Amygdala (tissue), 56 donors: ENCODE data around the gene GRIPAP1.

ENCODE experiments used
- DNase-seq, 56 donors: peaks; one replicate each; lab custom pipeline; 2025; lab: John Stamatoyannopoulos, UW

The GRIPAP1 gene

DNA sequence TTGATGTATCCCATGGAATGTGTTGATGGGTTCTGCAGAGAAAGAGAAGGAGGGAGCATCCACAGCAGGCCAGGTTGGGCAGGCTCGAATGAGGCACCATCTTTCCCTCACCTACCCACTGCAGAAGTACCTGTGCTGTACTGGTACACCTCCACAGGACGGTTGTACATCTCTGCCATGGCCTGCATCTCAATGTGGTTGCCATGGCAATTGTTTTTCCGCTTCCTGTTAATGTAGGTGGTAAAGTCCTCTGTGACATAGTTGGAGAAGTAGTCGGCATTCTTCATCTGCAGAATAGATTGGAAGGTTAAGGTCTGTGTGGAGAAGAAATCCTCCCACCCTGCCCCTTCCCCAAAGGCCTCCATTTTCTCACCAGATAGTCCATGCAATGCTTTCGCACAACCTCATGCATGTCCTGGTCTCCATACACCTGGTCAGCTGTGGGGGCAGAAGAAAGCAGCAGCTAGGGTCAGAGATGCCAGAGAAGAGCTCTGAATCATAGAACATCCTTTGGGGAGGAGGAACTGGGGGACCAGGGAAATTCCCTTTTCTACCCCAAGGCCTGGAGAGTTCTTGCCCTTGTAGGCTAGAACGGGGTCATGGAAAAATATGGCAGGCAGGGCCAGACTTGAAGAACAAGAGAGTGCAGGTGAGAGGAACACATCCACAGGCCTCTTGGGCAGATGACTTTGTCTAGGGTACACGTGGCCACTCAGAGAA is 67.3 kb downstream of the GRIPAP1 start:
- no peak for DNase-seq

DNA sequence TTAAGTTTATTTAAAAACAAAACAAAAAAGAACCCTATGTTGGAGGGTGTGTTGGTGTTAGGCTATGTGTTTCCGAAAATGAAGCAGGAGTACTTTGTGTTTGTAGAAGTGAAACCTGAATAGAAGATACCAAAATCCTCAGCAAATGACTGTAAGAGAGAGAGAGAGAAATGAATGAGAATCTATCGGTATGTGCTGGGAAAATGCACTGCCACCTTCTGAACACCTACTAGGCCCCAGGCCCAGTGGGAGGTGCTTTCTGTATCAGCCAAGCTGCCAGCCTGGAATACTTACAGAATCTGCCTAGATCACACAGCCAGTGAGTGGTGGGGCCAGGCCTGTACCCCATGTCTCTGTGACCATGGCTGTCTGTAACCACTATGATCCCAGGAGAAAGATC is 68.3 kb downstream of the GRIPAP1 start:
- no peak for DNase-seq

DNA sequence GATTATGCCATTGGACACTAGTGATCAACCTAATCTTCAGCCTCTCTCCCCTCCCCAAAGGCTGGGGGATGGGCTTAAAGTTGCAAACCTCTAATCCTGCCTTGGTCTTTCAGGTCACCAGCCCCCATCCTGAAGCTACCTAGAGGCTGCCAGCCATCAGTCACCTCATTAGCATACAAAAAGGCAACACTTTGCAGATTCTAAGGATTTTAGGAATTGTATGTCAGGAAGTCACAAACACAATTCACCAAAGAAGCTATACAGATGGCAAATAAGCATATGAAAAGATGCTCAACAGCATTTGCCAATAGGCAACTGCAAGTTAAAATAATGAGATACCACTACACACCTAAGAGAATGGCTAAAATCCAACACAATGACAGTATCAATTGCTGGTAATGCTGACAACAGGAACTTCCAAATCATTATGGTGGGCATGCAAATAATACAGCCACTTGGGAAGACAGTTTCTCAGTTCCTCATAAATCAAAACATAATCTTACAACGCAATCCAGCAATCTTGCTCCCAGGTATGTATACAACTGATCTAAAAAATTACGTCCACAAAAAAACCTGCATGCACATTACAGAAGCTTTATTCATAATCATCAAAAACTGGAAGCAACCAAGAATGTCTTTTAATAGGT is 74.2 kb downstream of the GRIPAP1 start:
- DNase-seq = no peak

DNA sequence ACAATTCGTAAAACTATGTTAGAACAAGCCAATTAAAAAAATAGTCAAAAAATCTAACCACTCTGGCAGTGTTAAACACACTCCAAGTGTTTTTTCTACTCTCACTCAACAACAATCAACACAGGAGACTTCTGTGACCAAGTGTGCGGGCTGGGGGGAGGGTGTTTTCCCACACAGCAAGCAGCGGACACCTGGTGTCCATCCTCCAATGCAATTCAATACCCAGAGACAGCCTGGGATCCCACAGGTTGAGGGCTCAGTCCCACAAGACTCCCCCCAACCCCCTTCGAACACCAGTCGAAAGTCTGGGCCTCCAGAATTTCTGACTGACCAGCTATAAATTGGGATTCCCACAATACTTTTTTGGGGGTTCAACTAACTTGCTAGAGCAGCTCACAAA is 74.9 kb downstream of the GRIPAP1 start:
- DNase-seq = no peak

DNA sequence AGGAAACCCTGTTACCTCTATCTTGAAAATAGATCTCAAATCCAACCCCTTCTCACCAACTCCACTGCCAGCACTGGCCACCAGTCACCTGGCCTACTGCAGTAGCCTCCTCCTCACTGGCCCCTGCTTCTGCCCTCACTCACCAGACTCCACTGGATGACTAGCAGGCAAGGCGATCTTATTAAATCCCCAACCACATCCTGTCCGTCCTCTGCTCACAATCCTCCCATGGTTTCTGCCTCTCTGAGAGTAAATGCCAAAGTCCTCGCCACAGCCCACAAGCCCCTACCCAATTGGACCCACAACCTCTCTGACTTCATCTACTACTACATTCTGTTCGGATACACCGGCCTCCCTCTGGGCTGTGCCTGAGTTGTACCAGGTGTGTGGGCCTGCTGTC is 77.8 kb downstream of the GRIPAP1 start:
- no peak for DNase-seq

DNA sequence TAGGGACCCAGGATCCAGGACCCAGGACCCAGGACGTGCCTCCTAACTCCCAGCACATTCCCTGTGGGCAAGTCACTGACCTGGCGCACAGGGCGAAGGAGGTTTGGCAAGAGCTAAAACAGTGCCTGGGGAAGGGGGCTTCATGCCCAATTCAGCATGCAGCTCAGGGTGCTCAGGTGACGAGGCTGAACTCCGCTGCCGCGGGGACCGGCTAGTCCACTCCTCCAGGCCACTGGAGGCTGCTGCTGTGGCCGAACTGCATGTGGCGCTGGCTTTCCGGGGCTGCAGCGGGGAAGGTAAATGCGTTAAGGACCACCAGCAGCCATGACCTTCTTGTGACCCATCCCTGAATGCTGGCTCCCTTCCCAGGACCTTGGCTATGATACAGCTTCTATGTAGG is 78.3 kb downstream of the GRIPAP1 start:
- no peak for DNase-seq
